Smooth muscle cell (in vitro differentiated cells): ENCODE results near the gene FOXN3. TPM values are rescaled to one million over a fixed set of nuclear protein-coding genes. Genes with fewer than 3 reads are reported as not detected.

Experiments used
- DNase-seq: peaks from one replicate; lab custom pipeline; 2025; ENCODE audit not compliant: unreplicated experiment; lab: John Stamatoyannopoulos, UW
- H2AFZ ChIP-seq: fragments of 200-600 bp; sonication (generic); 2 replicates; pipeline ENCODE4 v1.6.0; 2016; ENCODE audit warnings: antibody characterized with exemption, low read depth, mild to moderate bottlenecking
- H3F3A ChIP-seq: fragments of 200-600 bp; sonication (generic); 2 replicates; pipeline ENCODE4 v1.6.0; 2017; ENCODE audit warnings: antibody characterized with exemption, low read depth
- H3K27ac ChIP-seq: fragments of 200-600 bp; sonication (generic); 2 replicates; pipeline ENCODE4 v1.5.1; 2016; ENCODE audit warnings: low read depth, mild to moderate bottlenecking
- H3K27me3 ChIP-seq: fragments of 200-600 bp; sonication (generic); 2 replicates; pipeline ENCODE4 v1.6.1; 2016; ENCODE audit warnings: low read depth, mild to moderate bottlenecking
- H3K36me3 ChIP-seq: fragments of 200-600 bp; sonication (generic); 2 replicates; pipeline ENCODE4 v1.5.1; 2016; ENCODE audit warnings: low read depth
- H3K4me1 ChIP-seq: fragments of 200-600 bp; sonication (generic); 2 replicates; pipeline ENCODE4 v1.5.1; 2016; ENCODE audit warnings: low read depth
- H3K4me2 ChIP-seq: fragments of 200-600 bp; sonication (generic); 2 replicates; pipeline ENCODE4 v1.6.0; 2016; ENCODE audit warnings: mild to moderate bottlenecking
- H3K4me3 ChIP-seq: fragments of 200-600 bp; sonication (generic); 2 replicates; pipeline ENCODE4 v1.5.1; 2016; ENCODE audit warnings: mild to moderate bottlenecking
- H3K79me2 ChIP-seq: fragments of 200-600 bp; sonication (generic); 2 replicates; pipeline ENCODE4 v1.6.0; 2016; ENCODE audit warnings: low read depth, mild to moderate bottlenecking
- H3K9ac ChIP-seq: fragments of 200-600 bp; sonication (generic); 2 replicates; pipeline ENCODE4 v1.6.0; 2016; ENCODE audit warnings: low read depth
- H3K9me3 ChIP-seq: fragments of 200-600 bp; sonication (generic); replicated peaks from 2 replicates; pipeline ENCODE4 v1.5.1; 2016; ENCODE audit warnings: low read depth
- H4K20me1 ChIP-seq: fragments of 200-600 bp; sonication (generic); 2 replicates; pipeline ENCODE4 v1.6.0; 2016; ENCODE audit warnings: low read depth
- WGBS: methylation state at CpG from one replicate; pipeline ENCODE4 v1.1.7; 2016; ENCODE audit warnings: low lambda C conversion rate; 5-methylcytosine and 5-hydroxymethylcytosine counted together
- polyA plus RNA-seq: library from polyadenylated mRNA; unstranded; fragments of >200 nt; fragmentation: Nextera tagmentation; extraction: Ambion mirVana; gene quantifications from 2 replicates; pipeline ENCODE4 v1.2.1, GENCODE V29; 2016
- total RNA-seq: library from RNA; depleted of rRNA; stranded (reverse); fragments of >200 nt; gene quantifications from 2 replicates; pipeline ENCODE4 v1.2.3, GENCODE V29; 2014
- TF ChIP-seq, protein P1 (sequence below): fragments of 200-600 bp; sonication (generic); IDR thresholded peaks from 2 replicates; pipeline ENCODE4 v1.5.1; 2017; ENCODE audit warnings: borderline replicate concordance, mild to moderate bottlenecking, antibody characterized with exemption; ENCODE audit not compliant: insufficient read depth, poor library complexity, severe bottlenecking

Gene FOXN3
- total and polyA plus RNA-seq, 2 experiments from 2014 or later = 24.5 to 31.5 TPM

GRCh38 chr14:89411976-89412375, 5.1 kb downstream of the FOXN3 start:
- Histone ChIP-seq H3K27ac (no peak overlapping the region), H4K20me1 (peaks cover 26% of the 10 kb centered on the region), H3K4me3 (no peak overlapping the region), H3K4me1 (no peaks in the 10 kb centered on the region), H2AFZ (no peak overlapping the region), H3K79me2 (peaks cover 33% of the 10 kb centered on the region), H3K27me3 (no peaks in the 10 kb centered on the region), H3K36me3 (no peaks in the 10 kb centered on the region), H3K9me3 (no peaks in the 10 kb centered on the region), H3K9ac (no peak overlapping the region), H3K4me2 (no peak overlapping the region), H3F3A (no peaks in the 10 kb centered on the region)
- WGBS = 94% methylated on average over 11 of the region's 11 CpGs
- TF ChIP-seq, protein P1, sequence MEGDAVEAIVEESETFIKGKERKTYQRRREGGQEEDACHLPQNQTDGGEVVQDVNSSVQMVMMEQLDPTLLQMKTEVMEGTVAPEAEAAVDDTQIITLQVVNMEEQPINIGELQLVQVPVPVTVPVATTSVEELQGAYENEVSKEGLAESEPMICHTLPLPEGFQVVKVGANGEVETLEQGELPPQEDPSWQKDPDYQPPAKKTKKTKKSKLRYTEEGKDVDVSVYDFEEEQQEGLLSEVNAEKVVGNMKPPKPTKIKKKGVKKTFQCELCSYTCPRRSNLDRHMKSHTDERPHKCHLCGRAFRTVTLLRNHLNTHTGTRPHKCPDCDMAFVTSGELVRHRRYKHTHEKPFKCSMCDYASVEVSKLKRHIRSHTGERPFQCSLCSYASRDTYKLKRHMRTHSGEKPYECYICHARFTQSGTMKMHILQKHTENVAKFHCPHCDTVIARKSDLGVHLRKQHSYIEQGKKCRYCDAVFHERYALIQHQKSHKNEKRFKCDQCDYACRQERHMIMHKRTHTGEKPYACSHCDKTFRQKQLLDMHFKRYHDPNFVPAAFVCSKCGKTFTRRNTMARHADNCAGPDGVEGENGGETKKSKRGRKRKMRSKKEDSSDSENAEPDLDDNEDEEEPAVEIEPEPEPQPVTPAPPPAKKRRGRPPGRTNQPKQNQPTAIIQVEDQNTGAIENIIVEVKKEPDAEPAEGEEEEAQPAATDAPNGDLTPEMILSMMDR = no peak
- no peak for DNase-seq

GRCh38 chr14:89409961-89410360, 7.1 kb downstream of the FOXN3 start:
- 84% methylated on average over 10 of the region's 10 CpGs for WGBS
- H3F3A ChIP-seq = no peaks in the 10 kb centered on the region
- H3K36me3 ChIP-seq = no peaks in the 10 kb centered on the region
- H3K79me2 ChIP-seq = peaks cover 47% of the 10 kb centered on the region
- no peak overlapping the region for H3K9ac ChIP-seq
- no peaks in the 10 kb centered on the region for H3K4me1 ChIP-seq
- no peak for DNase-seq
- H3K27ac ChIP-seq = no peak overlapping the region
- no peak overlapping the region for H2AFZ ChIP-seq
- H3K27me3 ChIP-seq = no peaks in the 10 kb centered on the region
- no peak overlapping the region for H3K4me2 ChIP-seq
- no peak overlapping the region for H3K4me3 ChIP-seq
- TF ChIP-seq, protein P1 = no peak
- H4K20me1 ChIP-seq = peaks cover 42% of the 10 kb centered on the region
- H3K9me3 ChIP-seq = no peaks in the 10 kb centered on the region

GRCh38 chr14:89408907-89409700, 7.9 kb downstream of the FOXN3 start:
- no peaks in the 10 kb centered on the region for H3K4me1 ChIP-seq
- no peaks in the 10 kb centered on the region for H3K27me3 ChIP-seq
- H3K36me3 ChIP-seq = no peaks in the 10 kb centered on the region
- H3K79me2 ChIP-seq = peaks cover 44% of the 10 kb centered on the region
- H4K20me1 ChIP-seq = peaks cover 46% of the 10 kb centered on the region
- no peak overlapping the region for H3K4me3 ChIP-seq
- H3K27ac ChIP-seq = peak overlapping the region; percentile 53
- no peak overlapping the region for H3K9ac ChIP-seq
- H3F3A ChIP-seq = no peaks in the 10 kb centered on the region
- TF ChIP-seq, protein P1 = no peak
- H3K9me3 ChIP-seq = no peaks in the 10 kb centered on the region
- 66% methylated on average over 14 of the region's 14 CpGs for WGBS
- DNase-seq = no peak
- H2AFZ ChIP-seq = no peak overlapping the region
- no peak overlapping the region for H3K4me2 ChIP-seq

- H3K9me3 ChIP-seq = no peaks in the 10 kb centered on the region
- peak overlapping the region; percentile 44 for H3K4me2 ChIP-seq
- TF ChIP-seq, protein P1 = no peak
- 53% methylated on average over 4 of the region's 4 CpGs for WGBS
- peaks cover 57% of the 10 kb centered on the region for H4K20me1 ChIP-seq
- peak overlapping the region; percentile 53 for H3K27ac ChIP-seq
- H2AFZ ChIP-seq = no peak overlapping the region
- H3K27me3 ChIP-seq = no peaks in the 10 kb centered on the region
- H3K4me3 ChIP-seq = no peak overlapping the region
- no peak for DNase-seq
- no peaks in the 10 kb centered on the region for H3K36me3 ChIP-seq
- H3K4me1 ChIP-seq = no peaks in the 10 kb centered on the region
- H3F3A ChIP-seq = no peaks in the 10 kb centered on the region
- H3K79me2 ChIP-seq = peaks cover 52% of the 10 kb centered on the region
- H3K9ac ChIP-seq = no peak overlapping the region
These were observed 9.2 kb downstream of the FOXN3 start for GRCh38 chr14:89407856-89408255.
